ENCODE measurements around the gene DENND5A.

- no peak for TF ChIP-seq EZH2 (IDR thresholded peaks at IDR 0.05; ENCODE audit: borderline replicate concordance, low read depth, low read length, severe bottlenecking)
- TF ChIP-seq, protein P1, sequence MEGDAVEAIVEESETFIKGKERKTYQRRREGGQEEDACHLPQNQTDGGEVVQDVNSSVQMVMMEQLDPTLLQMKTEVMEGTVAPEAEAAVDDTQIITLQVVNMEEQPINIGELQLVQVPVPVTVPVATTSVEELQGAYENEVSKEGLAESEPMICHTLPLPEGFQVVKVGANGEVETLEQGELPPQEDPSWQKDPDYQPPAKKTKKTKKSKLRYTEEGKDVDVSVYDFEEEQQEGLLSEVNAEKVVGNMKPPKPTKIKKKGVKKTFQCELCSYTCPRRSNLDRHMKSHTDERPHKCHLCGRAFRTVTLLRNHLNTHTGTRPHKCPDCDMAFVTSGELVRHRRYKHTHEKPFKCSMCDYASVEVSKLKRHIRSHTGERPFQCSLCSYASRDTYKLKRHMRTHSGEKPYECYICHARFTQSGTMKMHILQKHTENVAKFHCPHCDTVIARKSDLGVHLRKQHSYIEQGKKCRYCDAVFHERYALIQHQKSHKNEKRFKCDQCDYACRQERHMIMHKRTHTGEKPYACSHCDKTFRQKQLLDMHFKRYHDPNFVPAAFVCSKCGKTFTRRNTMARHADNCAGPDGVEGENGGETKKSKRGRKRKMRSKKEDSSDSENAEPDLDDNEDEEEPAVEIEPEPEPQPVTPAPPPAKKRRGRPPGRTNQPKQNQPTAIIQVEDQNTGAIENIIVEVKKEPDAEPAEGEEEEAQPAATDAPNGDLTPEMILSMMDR (IDR thresholded peaks at IDR 0.05; ENCODE audit: borderline replicate concordance, extremely low read depth, low read length, poor library complexity, severe bottlenecking): no peak
Observed at GRCh38 chr11:9138612-9139579, 126.3 kb downstream of the DENND5A start.
